ENCODE data around the gene FANK1.
"Not testable (repeated sequence)": the region's sequence is repeated elsewhere in the genome, so short reads cannot be mapped to it uniquely, and the experiment has no call there.

GRCh38 chr10:125896088-125896934, at the start of gene FANK1:
- not testable (repeated sequence) for TF ChIP-seq CTCF (IDR thresholded peaks at IDR 0.05)
- TF ChIP-seq POLR2A (IDR thresholded peaks at IDR 0.05), result peak in 1 of 2 donors; percentile 74
